WTC11 (cell line): ENCODE results near the gene RIPOR2.

Experiments
- FOXK1 ChIP-seq: sonication (generic); formaldehyde crosslinking; IDR thresholded peaks from 2 replicates; pipeline ENCODE4 v1.8.0; 2022; ENCODE audit warnings: mild to moderate bottlenecking, moderate library complexity, missing genetic modification reagents
- NFATC4 ChIP-seq: fragments of 250-450 bp; sonication (Bioruptor Pico); IDR thresholded peaks from 2 replicates; pipeline ENCODE4 v1.9.0; 2021; ENCODE audit warnings: mild to moderate bottlenecking
- SP1 ChIP-seq: sonication (generic); formaldehyde crosslinking; conservative IDR thresholded peaks from 2 replicates; pipeline ENCODE4 v1.8.1; 2022; ENCODE audit warnings: missing genetic modification reagents
- USF1 ChIP-seq: sonication (generic); formaldehyde crosslinking; IDR thresholded peaks from 2 replicates; pipeline ENCODE4 v1.8.0; 2022; ENCODE audit warnings: mild to moderate bottlenecking, missing genetic modification reagents
- ZBTB21 ChIP-seq: sonication (generic); formaldehyde crosslinking; IDR thresholded peaks from 2 replicates; pipeline ENCODE4 v1.8.1; 2023; ENCODE audit warnings: mild to moderate bottlenecking, missing genetic modification reagents, borderline replicate concordance
- ZNF416 ChIP-seq: fragments of 250-450 bp; sonication (Bioruptor Pico); IDR thresholded peaks from 2 replicates; pipeline ENCODE4 v1.9.0; 2021; ENCODE audit warnings: mild to moderate bottlenecking, inconsistent platforms
- TF ChIP-seq, protein P1 (sequence below): fragments of 200-600 bp; IDR thresholded peaks from 2 replicates; pipeline ENCODE4 v1.8.0; 2022; ENCODE audit warnings: antibody characterized with exemption
- TF ChIP-seq, protein P2 (sequence below): sonication (generic); formaldehyde crosslinking; conservative IDR thresholded peaks from 2 replicates; pipeline ENCODE4 v1.8.1; 2023; ENCODE audit warnings: mild to moderate bottlenecking, low read depth, missing genetic modification reagents, moderate library complexity
- TF ChIP-seq, protein P3 (sequence below): sonication (generic); formaldehyde crosslinking; IDR thresholded peaks from 2 replicates; pipeline ENCODE4 v1.8.0; 2023; ENCODE audit warnings: missing genetic modification reagents, mild to moderate bottlenecking, borderline replicate concordance

- TF ChIP-seq, protein P1, sequence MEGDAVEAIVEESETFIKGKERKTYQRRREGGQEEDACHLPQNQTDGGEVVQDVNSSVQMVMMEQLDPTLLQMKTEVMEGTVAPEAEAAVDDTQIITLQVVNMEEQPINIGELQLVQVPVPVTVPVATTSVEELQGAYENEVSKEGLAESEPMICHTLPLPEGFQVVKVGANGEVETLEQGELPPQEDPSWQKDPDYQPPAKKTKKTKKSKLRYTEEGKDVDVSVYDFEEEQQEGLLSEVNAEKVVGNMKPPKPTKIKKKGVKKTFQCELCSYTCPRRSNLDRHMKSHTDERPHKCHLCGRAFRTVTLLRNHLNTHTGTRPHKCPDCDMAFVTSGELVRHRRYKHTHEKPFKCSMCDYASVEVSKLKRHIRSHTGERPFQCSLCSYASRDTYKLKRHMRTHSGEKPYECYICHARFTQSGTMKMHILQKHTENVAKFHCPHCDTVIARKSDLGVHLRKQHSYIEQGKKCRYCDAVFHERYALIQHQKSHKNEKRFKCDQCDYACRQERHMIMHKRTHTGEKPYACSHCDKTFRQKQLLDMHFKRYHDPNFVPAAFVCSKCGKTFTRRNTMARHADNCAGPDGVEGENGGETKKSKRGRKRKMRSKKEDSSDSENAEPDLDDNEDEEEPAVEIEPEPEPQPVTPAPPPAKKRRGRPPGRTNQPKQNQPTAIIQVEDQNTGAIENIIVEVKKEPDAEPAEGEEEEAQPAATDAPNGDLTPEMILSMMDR: no peak
- TF ChIP-seq, protein P2, sequence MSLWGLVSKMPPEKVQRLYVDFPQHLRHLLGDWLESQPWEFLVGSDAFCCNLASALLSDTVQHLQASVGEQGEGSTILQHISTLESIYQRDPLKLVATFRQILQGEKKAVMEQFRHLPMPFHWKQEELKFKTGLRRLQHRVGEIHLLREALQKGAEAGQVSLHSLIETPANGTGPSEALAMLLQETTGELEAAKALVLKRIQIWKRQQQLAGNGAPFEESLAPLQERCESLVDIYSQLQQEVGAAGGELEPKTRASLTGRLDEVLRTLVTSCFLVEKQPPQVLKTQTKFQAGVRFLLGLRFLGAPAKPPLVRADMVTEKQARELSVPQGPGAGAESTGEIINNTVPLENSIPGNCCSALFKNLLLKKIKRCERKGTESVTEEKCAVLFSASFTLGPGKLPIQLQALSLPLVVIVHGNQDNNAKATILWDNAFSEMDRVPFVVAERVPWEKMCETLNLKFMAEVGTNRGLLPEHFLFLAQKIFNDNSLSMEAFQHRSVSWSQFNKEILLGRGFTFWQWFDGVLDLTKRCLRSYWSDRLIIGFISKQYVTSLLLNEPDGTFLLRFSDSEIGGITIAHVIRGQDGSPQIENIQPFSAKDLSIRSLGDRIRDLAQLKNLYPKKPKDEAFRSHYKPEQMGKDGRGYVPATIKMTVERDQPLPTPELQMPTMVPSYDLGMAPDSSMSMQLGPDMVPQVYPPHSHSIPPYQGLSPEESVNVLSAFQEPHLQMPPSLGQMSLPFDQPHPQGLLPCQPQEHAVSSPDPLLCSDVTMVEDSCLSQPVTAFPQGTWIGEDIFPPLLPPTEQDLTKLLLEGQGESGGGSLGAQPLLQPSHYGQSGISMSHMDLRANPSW: no peak
- TF ChIP-seq, protein P3, sequence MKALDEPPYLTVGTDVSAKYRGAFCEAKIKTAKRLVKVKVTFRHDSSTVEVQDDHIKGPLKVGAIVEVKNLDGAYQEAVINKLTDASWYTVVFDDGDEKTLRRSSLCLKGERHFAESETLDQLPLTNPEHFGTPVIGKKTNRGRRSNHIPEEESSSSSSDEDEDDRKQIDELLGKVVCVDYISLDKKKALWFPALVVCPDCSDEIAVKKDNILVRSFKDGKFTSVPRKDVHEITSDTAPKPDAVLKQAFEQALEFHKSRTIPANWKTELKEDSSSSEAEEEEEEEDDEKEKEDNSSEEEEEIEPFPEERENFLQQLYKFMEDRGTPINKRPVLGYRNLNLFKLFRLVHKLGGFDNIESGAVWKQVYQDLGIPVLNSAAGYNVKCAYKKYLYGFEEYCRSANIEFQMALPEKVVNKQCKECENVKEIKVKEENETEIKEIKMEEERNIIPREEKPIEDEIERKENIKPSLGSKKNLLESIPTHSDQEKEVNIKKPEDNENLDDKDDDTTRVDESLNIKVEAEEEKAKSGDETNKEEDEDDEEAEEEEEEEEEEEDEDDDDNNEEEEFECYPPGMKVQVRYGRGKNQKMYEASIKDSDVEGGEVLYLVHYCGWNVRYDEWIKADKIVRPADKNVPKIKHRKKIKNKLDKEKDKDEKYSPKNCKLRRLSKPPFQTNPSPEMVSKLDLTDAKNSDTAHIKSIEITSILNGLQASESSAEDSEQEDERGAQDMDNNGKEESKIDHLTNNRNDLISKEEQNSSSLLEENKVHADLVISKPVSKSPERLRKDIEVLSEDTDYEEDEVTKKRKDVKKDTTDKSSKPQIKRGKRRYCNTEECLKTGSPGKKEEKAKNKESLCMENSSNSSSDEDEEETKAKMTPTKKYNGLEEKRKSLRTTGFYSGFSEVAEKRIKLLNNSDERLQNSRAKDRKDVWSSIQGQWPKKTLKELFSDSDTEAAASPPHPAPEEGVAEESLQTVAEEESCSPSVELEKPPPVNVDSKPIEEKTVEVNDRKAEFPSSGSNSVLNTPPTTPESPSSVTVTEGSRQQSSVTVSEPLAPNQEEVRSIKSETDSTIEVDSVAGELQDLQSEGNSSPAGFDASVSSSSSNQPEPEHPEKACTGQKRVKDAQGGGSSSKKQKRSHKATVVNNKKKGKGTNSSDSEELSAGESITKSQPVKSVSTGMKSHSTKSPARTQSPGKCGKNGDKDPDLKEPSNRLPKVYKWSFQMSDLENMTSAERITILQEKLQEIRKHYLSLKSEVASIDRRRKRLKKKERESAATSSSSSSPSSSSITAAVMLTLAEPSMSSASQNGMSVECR (CRISPR knock-in tag): no peak
- no peak for TF ChIP-seq ZBTB21 (CRISPR knock-in tag)
- no peak for TF ChIP-seq SP1 (CRISPR knock-in tag)
- TF ChIP-seq FOXK1 (CRISPR knock-in tag): no peak
- no peak for TF ChIP-seq ZNF416
- no peak for TF ChIP-seq NFATC4 (CRISPR knock-in tag)
- no peak for TF ChIP-seq USF1
Measured at GRCh38 chr6:24836109-24836508, 99.7 kb downstream of the RIPOR2 start.
